Ovary (tissue), 9 donors: ENCODE results near the gene SCIN. TPM values are rescaled to one million over a fixed set of nuclear protein-coding genes. Genes with fewer than 3 reads are reported as not detected.

Experiments used
- DNase-seq, 5 donors: peaks; one replicate each; pipeline ENCODE4 v3.0.0-alpha.2; 2019 to 2020
- H3K27ac ChIP-seq, 2 donors: fragments of 200-600 bp; one replicate each; pipeline versions ENCODE4 v1.5.1 to v1.8.0; 2019 to 2022
- H3K27me3 ChIP-seq: fragments of 200-600 bp; one replicate; pipeline ENCODE4 v1.8.0; 2022
- H3K36me3 ChIP-seq: fragments of 200-600 bp; sonication (generic); one replicate; pipeline ENCODE4 v1.5.1; 2019
- H3K4me1 ChIP-seq: one replicate; pipeline ENCODE4 v1.8.1; 2013; ENCODE audit warnings: mild to moderate bottlenecking, moderate library complexity; ENCODE audit not compliant: insufficient read depth
- H3K4me3 ChIP-seq: fragments of 200-600 bp; sonication (generic); one replicate; pipeline ENCODE4 v1.5.1; 2017
- H3K9me3 ChIP-seq, 2 donors: fragments of 200-600 bp in 1 of 2; sonication (generic) in 1 of 2; one replicate each; pipeline versions ENCODE4 v1.5.1 to v1.8.1; 2013 to 2019; ENCODE audit warnings: mild to moderate bottlenecking in 1 of 2, moderate library complexity in 1 of 2
- EP300 ChIP-seq: sonication (generic); formaldehyde crosslinking; IDR thresholded peaks from one replicate; pipeline ENCODE4 v1.6.1; 2017; ENCODE audit warnings: antibody characterized with exemption
- POLR2A ChIP-seq: fragments of 450-650 bp; IDR thresholded peaks from one replicate; pipeline ENCODE4 v1.6.1; 2017; ENCODE audit warnings: antibody characterized with exemption, mild to moderate bottlenecking, moderate library complexity
- WGBS, 3 donors: extraction: QIAGEN DNeasy Blood & Tissue Kit in 1 of 3; methylation state at CpG; one replicate each; pipeline versions ENCODE4 v1.1.5 to v1.1.7; 2013 to 2017; 5-methylcytosine and 5-hydroxymethylcytosine counted together
- intact Hi-C, 4 donors: fragments of 100-400 bp; cut with DNase I; formaldehyde crosslinking; loops; one replicate each; pipeline versions ENCODE4 v1.11.0 to v1.15.1; 2022 to 2023
- polyA plus RNA-seq, 2 donors: library from polyadenylated mRNA; stranded (reverse); fragments of 200-250 nt in 1 of 2; fragments of 350-450 nt in 1 of 2; fragmentation: Illumina TruSeq in 1 of 2; extraction: RNeasy Lipid Tissue Mini Kit (QIAGEN cat#74804) in 1 of 2; gene quantifications; one replicate each; pipeline ENCODE4 v1.2.3, GENCODE V29; 2013 to 2014
- total RNA-seq, 7 donors: library from RNA; depleted of rRNA in 2 of 7; stranded (reverse); fragments of >200 nt in 2 of 7; fragmentation: NEBNext Ultra II Directional in 3 of 7; extraction: Animal tissue kit (Norgen Biotek cat#: 25700) in 3 of 7; gene quantifications; one replicate each; pipeline versions ENCODE4 v1.1.0 to v1.2.4, GENCODE V29; 2016 to 2023
- TF ChIP-seq, protein P1 (sequence below), 3 donors: fragments of 450-650 bp in 2 of 3; fragments of 200-600 bp in 1 of 3; IDR thresholded peaks; one replicate each; pipeline versions ENCODE4 v1.5.1 to v1.8.0; 2016 to 2022; ENCODE audit warnings: antibody characterized with exemption in 3 of 3, mild to moderate bottlenecking in 1 of 3
- donor health status: DM: no; HTN: no; CAD: no; lungs with moderate emphysema.
- donor health status: DM: no; HTN: no; CAD: no.
- donor health status: Bipolar disorder and iron deficiency.
- donor health status: DM: yes; HTN: yes; CAD: no.
- donor health status: DM: no; HTN: no; CAD: no.
- donor health status: DM: yes; HTN: yes; CAD: no.

The SCIN gene
- total and polyA plus RNA-seq, 9 donors, result 1.3 to 5.1 (median 2.2) TPM

DNA sequence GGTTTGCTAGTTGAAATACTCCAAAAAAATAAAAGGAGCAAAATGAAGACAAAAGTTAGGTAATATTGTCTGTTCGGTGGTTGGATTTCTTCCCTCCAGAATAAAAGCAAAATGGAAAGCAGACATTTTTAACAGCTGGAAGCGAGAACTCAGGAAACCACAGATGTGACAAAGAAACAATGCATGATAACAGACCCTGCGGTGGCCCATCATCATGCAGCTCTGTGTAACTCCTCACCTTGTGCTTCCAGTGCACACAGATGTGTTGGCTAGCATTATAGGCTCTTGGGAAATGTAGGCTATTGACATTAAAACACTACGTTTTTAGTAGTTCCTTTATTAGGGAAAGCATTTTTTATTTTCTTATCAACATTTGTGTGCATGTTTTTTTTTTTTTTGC is 63.1 kb downstream of the SCIN start:
- 24 to 47% (median 32%) methylated on average over 4 of the region's 4 CpGs for WGBS, 3 donors
- no peak overlapping the region for H3K4me3 ChIP-seq
- H3K4me1 ChIP-seq, result no peaks in the 10 kb centered on the region

DNA sequence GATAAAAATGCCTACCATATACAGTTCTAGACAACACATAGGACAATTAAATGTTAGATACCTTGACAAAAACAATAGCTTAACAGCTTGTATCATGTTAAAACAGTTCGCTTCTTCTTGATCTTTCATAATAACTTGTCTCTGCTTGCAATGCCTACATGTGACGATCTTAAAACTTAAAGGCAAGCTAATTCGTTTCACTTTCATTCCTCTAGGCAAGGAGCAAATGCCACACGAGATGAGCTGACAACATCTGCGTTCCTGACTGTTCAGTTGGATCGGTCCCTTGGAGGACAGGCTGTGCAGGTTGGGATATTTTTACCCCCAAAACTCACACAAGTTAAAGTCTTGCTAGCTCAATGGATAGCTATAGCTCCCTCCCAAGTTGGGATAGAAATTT is 65.3 kb downstream of the SCIN start:
- Histone ChIP-seq H3K9me3 (no peaks in the 10 kb centered on the region), H3K36me3 (no peaks in the 10 kb centered on the region), H3K27ac (no peak overlapping the region), H3K27me3 (no peaks in the 10 kb centered on the region), H3K4me1 (no peaks in the 10 kb centered on the region), H3K4me3 (no peak overlapping the region)
- TF ChIP-seq, protein P1, sequence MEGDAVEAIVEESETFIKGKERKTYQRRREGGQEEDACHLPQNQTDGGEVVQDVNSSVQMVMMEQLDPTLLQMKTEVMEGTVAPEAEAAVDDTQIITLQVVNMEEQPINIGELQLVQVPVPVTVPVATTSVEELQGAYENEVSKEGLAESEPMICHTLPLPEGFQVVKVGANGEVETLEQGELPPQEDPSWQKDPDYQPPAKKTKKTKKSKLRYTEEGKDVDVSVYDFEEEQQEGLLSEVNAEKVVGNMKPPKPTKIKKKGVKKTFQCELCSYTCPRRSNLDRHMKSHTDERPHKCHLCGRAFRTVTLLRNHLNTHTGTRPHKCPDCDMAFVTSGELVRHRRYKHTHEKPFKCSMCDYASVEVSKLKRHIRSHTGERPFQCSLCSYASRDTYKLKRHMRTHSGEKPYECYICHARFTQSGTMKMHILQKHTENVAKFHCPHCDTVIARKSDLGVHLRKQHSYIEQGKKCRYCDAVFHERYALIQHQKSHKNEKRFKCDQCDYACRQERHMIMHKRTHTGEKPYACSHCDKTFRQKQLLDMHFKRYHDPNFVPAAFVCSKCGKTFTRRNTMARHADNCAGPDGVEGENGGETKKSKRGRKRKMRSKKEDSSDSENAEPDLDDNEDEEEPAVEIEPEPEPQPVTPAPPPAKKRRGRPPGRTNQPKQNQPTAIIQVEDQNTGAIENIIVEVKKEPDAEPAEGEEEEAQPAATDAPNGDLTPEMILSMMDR (IDR thresholded peaks at IDR 0.05), result no peak
- no peak for TF ChIP-seq EP300
- no peak for TF ChIP-seq POLR2A
- WGBS, 3 donors, result 70 to 77% (median 75%) methylated on average over 6 of the region's 6 CpGs
- no peak for DNase-seq
- intact Hi-C loops, result loop anchor here (10.0 kb wide), 1 partner anchor 629 kb away; no protein-coding TSS in a partner anchor

More for the DNA sequence above, 63.1 kb downstream of the SCIN start:
- no peaks in the 10 kb centered on the region for H3K9me3 ChIP-seq
- no peak for DNase-seq
- intact Hi-C loops, result loop anchor here (10.0 kb wide), 1 partner anchor 631 kb away; no protein-coding TSS in a partner anchor
- TF ChIP-seq POLR2A (no peak), EP300 (no peak)
- TF ChIP-seq, protein P1 (IDR thresholded peaks at IDR 0.05), result no peak
- no peak overlapping the region for H3K27ac ChIP-seq
- no peaks in the 10 kb centered on the region for H3K36me3 ChIP-seq
- no peaks in the 10 kb centered on the region for H3K27me3 ChIP-seq

DNA sequence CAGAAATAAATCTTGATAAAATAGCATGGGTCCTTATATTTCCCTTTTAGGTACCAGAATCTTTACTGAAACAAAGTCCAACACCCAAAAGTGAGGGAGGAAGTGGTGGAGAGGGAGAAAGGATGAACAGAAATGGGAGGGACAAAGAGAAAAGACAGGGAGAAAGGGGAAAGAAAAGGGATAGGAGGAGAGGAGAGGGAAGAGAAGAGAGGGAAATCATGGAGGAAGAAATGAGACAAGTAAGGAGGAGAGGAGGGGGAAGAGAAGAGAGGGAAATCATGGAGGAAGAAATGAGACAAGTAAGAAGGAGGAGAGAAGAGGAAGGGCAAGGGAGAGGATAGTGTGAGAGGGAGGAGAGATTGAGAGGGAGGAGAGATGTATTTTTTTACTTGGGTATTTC is 66.8 kb downstream of the SCIN start:
- no peak for DNase-seq
- Histone ChIP-seq H3K27me3 (no peaks in the 10 kb centered on the region), H3K4me3 (no peak overlapping the region), H3K9me3 (no peaks in the 10 kb centered on the region), H3K27ac (no peak overlapping the region), H3K4me1 (no peaks in the 10 kb centered on the region), H3K36me3 (no peaks in the 10 kb centered on the region)
- intact Hi-C loops, result loop anchor here (10.0 kb wide), 1 partner anchor 627 kb away; no protein-coding TSS in a partner anchor
- TF ChIP-seq EP300 (no peak), POLR2A (no peak)
- TF ChIP-seq, protein P1 (IDR thresholded peaks at IDR 0.05), result no peak

DNA sequence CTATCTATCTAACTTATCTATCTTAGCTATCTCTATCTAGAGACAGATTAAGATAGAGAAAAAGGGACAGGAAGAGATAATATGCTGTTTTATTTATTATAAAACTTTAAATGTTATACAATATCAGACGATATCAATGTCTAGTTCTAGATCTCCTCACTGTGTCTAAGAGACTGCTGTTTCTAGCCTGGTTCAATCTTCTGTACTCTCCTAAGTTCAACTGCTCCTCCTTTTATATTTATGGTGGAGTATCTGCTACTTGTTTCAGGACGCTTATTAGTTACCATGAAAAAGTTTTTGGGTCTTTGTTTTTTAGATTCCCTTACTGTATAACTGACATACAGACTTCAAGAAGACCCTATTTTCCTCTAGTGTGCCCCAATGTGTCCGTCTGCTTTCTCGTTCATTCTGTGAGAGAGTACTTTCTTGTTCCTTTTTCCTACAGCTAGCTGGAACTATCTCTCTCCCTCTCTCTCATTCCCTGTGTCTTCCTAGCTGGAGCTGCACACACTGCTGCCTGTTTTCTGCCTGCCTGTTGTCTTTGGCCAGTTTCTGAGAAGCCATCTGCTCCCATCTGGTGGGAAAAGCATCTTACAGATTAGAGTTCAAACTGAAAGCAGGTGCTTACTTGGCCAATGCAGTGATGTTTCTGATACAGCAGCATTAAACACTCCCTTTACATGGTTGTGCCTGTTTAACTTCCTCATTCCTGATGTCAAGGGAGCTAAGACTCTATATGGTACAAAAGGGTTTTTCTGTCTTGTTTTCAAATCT is 67.5 kb downstream of the SCIN start:
- Histone ChIP-seq H3K27me3 (no peaks in the 10 kb centered on the region), H3K9me3 (no peaks in the 10 kb centered on the region), H3K4me3 (no peak overlapping the region), H3K4me1 (no peaks in the 10 kb centered on the region), H3K27ac (no peak overlapping the region), H3K36me3 (no peaks in the 10 kb centered on the region)
- intact Hi-C loops, result loop anchor here (10.0 kb wide), 1 partner anchor 627 kb away; no protein-coding TSS in a partner anchor
- TF ChIP-seq, protein P1 (IDR thresholded peaks at IDR 0.05), result no peak
- TF ChIP-seq POLR2A, result no peak
- no peak for TF ChIP-seq EP300
- WGBS, 3 donors, result 3 to 19% (median 5%) methylated on average over 4 of the region's 4 CpGs
- no peak for DNase-seq
